Stimulated activated CD4-positive, alpha-beta T cell treated with anti-CD3 and anti-CD28 coated beads, Interleukin-2, amount 100 ng/mL, for 48 hours (primary cell): ENCODE data around the gene FLRT1.

Experiments
- DNase-seq, 2 donors: peaks; one replicate each; pipeline ENCODE4 v3.0.0-alpha.2; 2020

FLRT1 gene

GRCh38 chr11:64069401-64070313 lies 33.9 kb downstream of the FLRT1 start:
- DNase-seq, result no peak

- no peak for DNase-seq
Observed at GRCh38 chr11:64070314-64070681, 34.6 kb downstream of the FLRT1 start.

- DNase-seq, result no peak
Observed at GRCh38 chr11:64071849-64072248, 36.1 kb downstream of the FLRT1 start.

- no peak for DNase-seq
Observed at GRCh38 chr11:64072403-64072802, 36.7 kb downstream of the FLRT1 start.

GRCh38 chr11:64072871-64073270 lies 37.1 kb downstream of the FLRT1 start:
- no peak for DNase-seq

- no peak for DNase-seq
Observed at GRCh38 chr11:64073542-64073941, 37.8 kb downstream of the FLRT1 start.

GRCh38 chr11:64074239-64074638 lies 38.5 kb downstream of the FLRT1 start:
- no peak for DNase-seq

- DNase-seq, result no peak
Observed at GRCh38 chr11:64076758-64077157, 41.0 kb downstream of the FLRT1 start.

GRCh38 chr11:64077607-64078006 lies 41.9 kb downstream of the FLRT1 start:
- no peak for DNase-seq

GRCh38 chr11:64078284-64078683 lies 42.6 kb downstream of the FLRT1 start:
- DNase-seq, result no peak

GRCh38 chr11:64078905-64079304 lies 43.2 kb downstream of the FLRT1 start:
- DNase-seq, result no peak

GRCh38 chr11:64080390-64080789 lies 44.7 kb downstream of the FLRT1 start:
- no peak for DNase-seq

- DNase-seq, result no peak
Observed at GRCh38 chr11:64081745-64082442, 46.2 kb downstream of the FLRT1 start.

- no peak for DNase-seq
Observed at GRCh38 chr11:64083398-64084080, 47.8 kb downstream of the FLRT1 start.

- no peak for DNase-seq
Observed at GRCh38 chr11:64084146-64084950, 48.6 kb downstream of the FLRT1 start.

- DNase-seq, result no peak
Observed at GRCh38 chr11:64084951-64085710, 49.4 kb downstream of the FLRT1 start.
